BLaER1 (cell line): ENCODE measurements around the gene CD274.

Experiments used
- H3K27ac ChIP-seq: shearing (Covaris generic); formaldehyde crosslinking; 2 replicates; pipeline ENCODE4 v1.8.1; 2022
- H3K27me3 ChIP-seq: shearing (Covaris generic); formaldehyde crosslinking; 2 replicates; pipeline ENCODE4 v1.8.1; 2022
- H3K36me3 ChIP-seq: shearing (Covaris generic); formaldehyde crosslinking; 2 replicates; pipeline ENCODE4 v1.8.1; 2022
- H3K4me1 ChIP-seq: shearing (Covaris generic); formaldehyde crosslinking; 2 replicates; pipeline ENCODE4 v1.8.1; 2022
- H3K4me2 ChIP-seq: shearing (Covaris generic); formaldehyde crosslinking; 2 replicates; pipeline ENCODE4 v1.8.1; 2022
- H3K4me3 ChIP-seq: shearing (Covaris generic); formaldehyde crosslinking; 2 replicates; pipeline ENCODE4 v1.8.1; 2022
- H3K9ac ChIP-seq: shearing (Covaris generic); formaldehyde crosslinking; 2 replicates; pipeline ENCODE4 v1.8.1; 2022
- H3K9me3 ChIP-seq: shearing (Covaris generic); formaldehyde crosslinking; 2 replicates; pipeline ENCODE4 v1.8.1; 2022
- H4K20me1 ChIP-seq: shearing (Covaris generic); formaldehyde crosslinking; 2 replicates; pipeline ENCODE4 v1.8.1; 2022
- Cebpa-rat ChIP-seq: shearing (Covaris generic); IDR thresholded peaks from 2 replicates; pipeline ENCODE4 v1.8.1; 2022

The CD274 gene

DNA sequence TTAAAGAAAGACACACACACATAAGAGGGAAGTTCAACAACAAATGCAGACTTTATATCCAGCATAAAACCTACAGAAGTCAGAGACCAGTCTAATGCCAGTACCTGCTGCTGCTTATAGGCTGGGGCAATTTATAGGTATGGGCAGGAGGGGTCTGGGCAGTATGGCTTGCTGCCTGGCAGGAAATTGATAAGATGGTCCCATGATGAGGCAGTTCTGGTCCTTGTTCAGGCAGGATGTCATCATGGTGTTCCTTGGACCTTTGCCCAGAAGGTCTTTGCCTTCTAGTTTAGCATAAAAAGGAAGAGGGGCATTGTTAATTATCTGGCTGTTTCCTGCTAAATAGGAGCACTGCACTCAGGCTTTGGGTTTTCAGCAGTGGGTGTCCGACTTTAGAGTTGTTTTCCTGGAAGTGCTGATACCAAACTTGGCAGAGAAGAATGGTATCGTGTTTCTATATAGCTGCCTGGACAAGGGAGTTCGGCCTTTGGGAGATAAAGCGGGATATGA lies 49.6 kb downstream of the CD274 start:
- H3K4me3 ChIP-seq = no peak overlapping the region
- H3K4me2 ChIP-seq = peak overlapping the region; percentile 13; the same call in 1 of the 2 replicates
- H3K27me3 ChIP-seq = no peaks in the 10 kb centered on the region
- no peak overlapping the region for H3K27ac ChIP-seq
- H4K20me1 ChIP-seq = no peaks in the 10 kb centered on the region
- no peak for TF ChIP-seq Cebpa-rat
- no peaks in the 10 kb centered on the region for H3K9me3 ChIP-seq
- peaks cover 12% of the 10 kb centered on the region for H3K4me1 ChIP-seq
- no peak overlapping the region for H3K9ac ChIP-seq
- H3K36me3 ChIP-seq = peaks cover 12% of the 10 kb centered on the region; the same call in 1 of the 2 replicates

DNA sequence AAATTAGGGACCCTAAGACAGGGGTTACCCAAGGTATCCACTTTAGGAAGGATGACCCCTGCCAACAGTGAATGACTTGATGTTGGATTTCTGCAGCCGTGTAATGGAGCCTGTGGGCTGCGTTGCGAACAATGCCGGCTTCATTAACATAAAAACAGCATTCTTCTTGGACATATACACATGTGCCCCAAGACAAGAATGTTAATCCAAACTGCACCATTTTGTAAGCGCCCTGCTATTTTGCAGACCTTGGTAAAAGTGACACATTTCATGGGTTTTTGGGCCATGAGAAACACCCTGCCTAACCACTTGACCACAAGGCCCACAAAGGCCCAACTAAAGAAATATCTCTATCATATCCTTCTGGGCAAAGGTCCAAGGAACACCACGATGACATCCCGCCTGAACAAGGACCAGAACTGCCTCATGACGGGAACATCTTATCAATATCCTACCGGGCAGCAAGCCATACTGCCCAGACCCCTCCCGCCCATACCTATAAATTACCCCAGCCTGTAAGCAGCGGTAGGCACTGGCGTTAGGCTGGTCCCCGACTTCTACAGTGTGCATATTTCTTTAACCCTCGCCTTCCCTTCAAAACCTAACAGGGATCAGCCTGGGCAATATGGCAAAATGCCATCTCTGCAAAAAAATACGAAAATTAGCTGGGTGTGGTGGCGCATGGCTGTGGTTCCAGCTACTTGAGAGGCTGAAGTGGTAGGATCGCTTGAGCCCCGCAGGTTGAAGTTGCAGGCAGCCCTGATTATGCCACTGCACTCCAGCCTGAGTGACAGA lies 50.3 kb downstream of the CD274 start:
- peak overlapping the region; percentile 13; the same call in 1 of the 2 replicates for H3K4me2 ChIP-seq
- no peak overlapping the region for H3K4me3 ChIP-seq
- H3K36me3 ChIP-seq = peaks cover 12% of the 10 kb centered on the region; the same call in 1 of the 2 replicates
- no peak overlapping the region for H3K9ac ChIP-seq
- no peak overlapping the region for H3K27ac ChIP-seq
- no peaks in the 10 kb centered on the region for H3K9me3 ChIP-seq
- no peaks in the 10 kb centered on the region for H4K20me1 ChIP-seq
- no peak for TF ChIP-seq Cebpa-rat
- no peaks in the 10 kb centered on the region for H3K27me3 ChIP-seq
- peaks cover 12% of the 10 kb centered on the region for H3K4me1 ChIP-seq

DNA sequence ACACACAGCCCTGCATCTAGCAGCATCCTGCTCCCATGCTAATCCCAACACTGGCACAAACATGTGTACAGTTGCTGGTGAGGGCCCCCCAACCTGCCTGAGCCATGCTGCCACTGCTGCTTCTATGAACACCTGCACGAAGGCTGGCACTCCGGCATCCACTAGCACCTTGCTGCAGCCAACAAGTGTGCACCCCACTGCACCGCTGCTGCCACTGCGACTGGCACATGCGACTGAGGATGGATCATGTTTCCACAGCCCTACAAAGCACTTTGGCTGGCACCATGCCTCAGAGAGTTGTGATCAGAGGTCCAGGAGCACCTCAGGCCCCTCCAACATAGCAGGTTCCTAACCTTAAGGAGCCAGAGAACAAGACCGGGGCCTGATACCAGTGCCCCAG lies 52.2 kb downstream of the CD274 start:
- Histone ChIP-seq H3K9me3 (no peaks in the 10 kb centered on the region), H3K36me3 (peaks cover 12% of the 10 kb centered on the region; the same call in 1 of the 2 replicates), H3K4me2 (no peak overlapping the region), H3K27me3 (no peaks in the 10 kb centered on the region), H4K20me1 (no peaks in the 10 kb centered on the region), H3K4me1 (peaks cover 12% of the 10 kb centered on the region), H3K27ac (no peak overlapping the region), H3K9ac (no peak overlapping the region), H3K4me3 (no peak overlapping the region)
- no peak for TF ChIP-seq Cebpa-rat

DNA sequence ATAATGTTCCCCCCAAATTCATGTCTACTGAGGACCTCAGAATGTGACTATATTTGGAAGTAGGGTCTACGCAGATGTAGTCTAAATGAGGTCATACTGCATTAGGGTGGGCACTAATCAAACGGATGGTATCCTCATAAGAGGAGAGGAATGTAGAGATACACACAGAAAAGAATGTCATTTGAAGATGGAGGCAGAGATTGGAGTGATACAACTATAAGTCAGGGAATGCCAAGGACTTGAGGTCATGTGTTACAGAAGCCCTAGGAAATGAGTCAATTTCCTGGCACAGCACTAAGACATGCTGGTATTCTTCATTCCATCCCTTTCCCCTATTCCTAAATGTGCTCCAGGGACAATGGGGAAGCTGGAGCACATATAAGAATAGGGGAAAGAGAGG lies 59.2 kb downstream of the CD274 start:
- no peak overlapping the region for H3K4me2 ChIP-seq
- no peaks in the 10 kb centered on the region for H3K4me1 ChIP-seq
- TF ChIP-seq Cebpa-rat = no peak
- no peaks in the 10 kb centered on the region for H4K20me1 ChIP-seq
- H3K9ac ChIP-seq = no peak overlapping the region
- H3K4me3 ChIP-seq = no peak overlapping the region
- no peaks in the 10 kb centered on the region for H3K36me3 ChIP-seq
- H3K27me3 ChIP-seq = no peaks in the 10 kb centered on the region
- no peak overlapping the region for H3K27ac ChIP-seq
- no peaks in the 10 kb centered on the region for H3K9me3 ChIP-seq

DNA sequence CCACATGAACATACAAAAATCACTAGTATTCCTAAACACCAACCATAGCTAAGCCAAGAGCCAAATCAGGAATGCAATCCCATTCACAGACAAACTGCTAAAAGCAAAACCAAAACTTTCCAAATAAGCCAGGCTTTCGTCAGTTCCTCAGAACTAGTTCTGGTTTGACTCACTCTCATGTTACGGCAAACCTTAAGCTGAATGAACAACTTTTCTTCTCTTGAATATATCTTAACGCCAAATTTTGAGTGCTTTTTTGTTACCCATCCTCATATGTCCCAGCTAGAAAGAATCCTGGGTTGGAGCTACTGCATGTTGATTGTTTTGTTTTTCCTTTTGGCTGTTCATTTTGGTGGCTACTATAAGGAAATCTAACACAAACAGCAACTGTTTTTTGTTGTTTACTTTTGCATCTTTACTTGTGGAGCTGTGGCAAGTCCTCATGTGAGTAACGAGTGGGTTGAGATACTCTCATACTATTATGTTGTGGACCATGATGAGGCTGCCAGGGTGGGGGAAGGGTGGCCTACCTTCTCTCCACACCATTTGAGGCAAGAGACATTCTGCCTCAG lies 60.1 kb downstream of the CD274 start, which contains the start of gene PDCD1LG2:
TSS of gene PDCD1LG2 (plus strand) at position 172 of the 572 bp plus-strand sequence. CDS start 12,016 bp downstream, outside the sequence.
- H3K9ac ChIP-seq = no peak within 1 kb of the TSS
- H3K4me2 ChIP-seq = no peak within 1 kb of the TSS

DNA sequence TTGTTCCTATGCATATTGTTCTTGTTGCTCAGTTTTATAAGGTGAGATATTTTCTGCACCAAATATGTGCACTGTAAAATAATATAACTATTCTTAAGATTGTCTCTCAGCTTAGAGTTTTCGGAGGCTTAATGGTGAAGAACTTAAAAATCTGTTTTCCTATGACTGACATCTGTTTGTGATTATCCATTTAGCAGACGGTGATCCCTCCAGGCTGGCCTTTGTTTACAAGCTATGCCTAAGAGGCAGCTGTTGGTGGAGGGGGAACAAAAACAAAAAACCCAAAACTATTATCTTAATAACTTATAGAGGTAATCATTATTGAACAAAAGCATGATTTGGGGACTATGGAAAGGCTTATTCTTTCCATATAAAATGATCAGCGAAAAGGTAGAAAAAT lies 60.6 kb downstream of the CD274 start:
- H3K9ac ChIP-seq = no peak overlapping the region
- no peak overlapping the region for H3K27ac ChIP-seq
- H3K36me3 ChIP-seq = no peaks in the 10 kb centered on the region
- H3K4me1 ChIP-seq = no peaks in the 10 kb centered on the region
- no peaks in the 10 kb centered on the region for H3K27me3 ChIP-seq
- H4K20me1 ChIP-seq = no peaks in the 10 kb centered on the region
- H3K9me3 ChIP-seq = no peaks in the 10 kb centered on the region
- no peak overlapping the region for H3K4me3 ChIP-seq
- no peak for TF ChIP-seq Cebpa-rat
- no peak overlapping the region for H3K4me2 ChIP-seq

More for the DNA sequence above, 60.1 kb downstream of the CD274 start, which contains the start of gene PDCD1LG2:
- H3K9me3 ChIP-seq = no peaks in the 10 kb centered on the region
- H4K20me1 ChIP-seq = no peaks in the 10 kb centered on the region
- H3K27me3 ChIP-seq = no peaks in the 10 kb centered on the region
- H3K4me3 ChIP-seq = no peak within 1 kb of the TSS
- no peak for TF ChIP-seq Cebpa-rat
- H3K36me3 ChIP-seq = no peaks in the 10 kb centered on the region
- no peak within 1 kb of the TSS for H3K27ac ChIP-seq
- H3K4me1 ChIP-seq = no peaks in the 10 kb centered on the region

DNA sequence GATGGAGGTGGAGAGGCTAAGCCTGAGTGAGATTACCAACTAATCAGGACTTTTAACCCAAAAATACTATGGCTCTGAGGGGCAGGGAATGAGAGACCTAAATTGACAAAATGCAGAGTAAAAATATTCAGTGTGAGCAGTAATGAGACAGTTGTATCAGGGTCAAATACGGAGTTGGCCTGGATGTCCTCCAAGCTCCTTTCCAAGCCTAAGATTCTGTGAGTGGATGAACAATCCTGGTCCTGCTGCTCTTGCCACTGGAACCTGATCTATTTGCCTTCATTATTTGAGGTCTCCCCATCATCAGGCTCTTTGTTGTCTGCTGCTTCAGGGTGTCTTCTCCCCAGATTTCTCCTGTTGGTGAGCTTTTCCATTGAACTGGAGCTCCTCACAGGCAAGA lies 61.1 kb downstream of the CD274 start:
- H3K9me3 ChIP-seq = peaks cover 4% of the 10 kb centered on the region; the same call in 1 of the 2 replicates
- no peak overlapping the region for H3K4me2 ChIP-seq
- no peak overlapping the region for H3K27ac ChIP-seq
- no peak overlapping the region for H3K4me3 ChIP-seq
- no peaks in the 10 kb centered on the region for H3K27me3 ChIP-seq
- TF ChIP-seq Cebpa-rat = no peak
- H3K4me1 ChIP-seq = no peaks in the 10 kb centered on the region
- no peaks in the 10 kb centered on the region for H4K20me1 ChIP-seq
- peaks cover 3% of the 10 kb centered on the region; the same call in 1 of the 2 replicates for H3K36me3 ChIP-seq
- no peak overlapping the region for H3K9ac ChIP-seq

DNA sequence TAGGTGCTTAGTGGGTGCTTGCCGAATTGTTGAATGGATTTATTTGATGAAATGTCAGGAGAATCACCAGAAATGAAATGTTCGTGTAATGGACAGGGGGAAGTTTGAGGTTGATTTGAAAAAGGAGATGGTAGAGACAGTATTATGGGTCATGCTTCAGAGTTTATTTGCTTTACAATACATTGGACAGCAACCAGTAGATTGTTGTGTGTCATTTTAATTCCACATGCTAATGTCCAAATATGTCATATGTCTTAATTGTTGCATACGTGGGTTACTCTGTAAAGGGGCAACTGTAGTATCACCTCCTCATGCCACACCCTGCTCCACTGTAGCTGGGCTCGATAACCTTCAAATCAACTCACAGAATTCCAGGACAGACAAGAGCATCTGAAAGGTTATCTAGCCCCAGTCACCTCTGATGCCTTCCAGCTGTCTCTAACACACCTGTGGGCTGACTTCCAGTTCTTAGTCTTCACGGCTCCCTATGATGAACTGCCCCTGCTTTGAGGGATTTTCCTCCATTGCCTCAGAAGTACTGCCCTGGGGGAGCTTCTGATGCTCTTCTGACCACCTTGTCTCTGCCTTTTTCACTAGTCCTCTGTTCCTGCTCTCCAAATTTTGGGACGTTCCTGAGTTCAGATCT lies 61.7 kb downstream of the CD274 start:
- Histone ChIP-seq H3K4me3 (no peak overlapping the region), H3K9me3 (peaks cover 4% of the 10 kb centered on the region; the same call in 1 of the 2 replicates), H4K20me1 (no peaks in the 10 kb centered on the region), H3K9ac (no peak overlapping the region), H3K4me1 (no peaks in the 10 kb centered on the region), H3K4me2 (no peak overlapping the region), H3K36me3 (peaks cover 3% of the 10 kb centered on the region; the same call in 1 of the 2 replicates), H3K27ac (no peak overlapping the region), H3K27me3 (no peaks in the 10 kb centered on the region)
- no peak for TF ChIP-seq Cebpa-rat

DNA sequence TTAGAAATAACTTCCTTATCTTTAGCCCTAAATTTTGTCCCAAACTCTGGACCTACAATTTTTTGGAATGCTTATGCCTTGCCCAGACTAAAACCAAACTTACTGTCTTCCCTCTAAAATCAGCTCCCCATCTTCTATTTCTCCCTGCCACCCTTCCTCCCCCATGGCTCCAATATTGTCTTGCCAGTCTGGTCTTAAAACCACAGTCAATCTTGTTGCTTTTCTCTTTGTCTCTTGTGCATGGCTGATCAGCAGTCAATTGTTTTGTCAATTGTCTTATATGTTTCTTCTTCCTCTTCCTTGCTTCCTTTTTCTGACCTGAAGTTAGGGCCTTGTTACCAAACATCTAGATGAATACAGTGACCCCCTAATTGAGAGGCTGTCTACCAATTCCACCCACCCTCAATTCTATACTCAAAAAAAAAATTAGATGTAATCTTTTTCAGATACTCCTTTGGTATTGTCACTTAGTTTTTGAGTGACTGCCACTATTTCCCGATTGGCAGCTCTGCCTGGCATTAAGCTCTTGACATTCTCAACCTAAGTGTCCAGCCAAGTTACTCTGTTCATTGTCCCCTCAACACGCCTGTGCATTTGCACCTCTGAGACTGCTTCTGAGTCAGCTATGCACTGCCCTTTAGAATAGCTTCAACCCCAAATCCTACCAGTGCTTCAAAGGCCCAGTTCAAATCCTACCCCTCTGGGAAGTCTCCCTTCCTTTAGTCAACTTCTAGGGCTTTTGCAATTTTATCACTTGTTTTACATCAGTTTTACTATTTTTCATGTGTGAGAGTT lies 62.5 kb downstream of the CD274 start:
- Histone ChIP-seq H4K20me1 (no peaks in the 10 kb centered on the region), H3K4me2 (no peak overlapping the region), H3K27ac (no peak overlapping the region), H3K4me1 (peaks cover 4% of the 10 kb centered on the region), H3K9ac (no peak overlapping the region), H3K9me3 (peaks cover 4% of the 10 kb centered on the region; the same call in 1 of the 2 replicates), H3K36me3 (peaks cover 3% of the 10 kb centered on the region; the same call in 1 of the 2 replicates), H3K27me3 (no peaks in the 10 kb centered on the region), H3K4me3 (no peak overlapping the region)
- no peak for TF ChIP-seq Cebpa-rat
